GM23338 (cell line): ENCODE measurements around the gene ANKS1B. TPM values are rescaled to one million over a fixed set of nuclear protein-coding genes. Genes with fewer than 3 reads are reported as not detected.
"Not testable (repeated sequence)": the region's sequence is repeated elsewhere in the genome, so short reads cannot be mapped to it uniquely, and the experiment has no call there.

Source experiments
- ATAC-seq: fragments of 200-7000 bp; cut with Tn5 transposase; 3 replicates; pipeline ENCODE4 v1.9.1; 2020
- DNase-seq: peaks from one replicate; pipeline ENCODE4 v3.0.0-alpha.2; 2015; ENCODE audit warnings: low spot score
- H2AFZ ChIP-seq: fragments of 200-600 bp; sonication (generic); 2 replicates; pipeline ENCODE4 v1.8.0; 2016; ENCODE audit warnings: antibody characterized with exemption, mild to moderate bottlenecking, moderate library complexity
- H3F3A ChIP-seq: fragments of 200-600 bp; sonication (generic); replicated peaks from 2 replicates; pipeline ENCODE4 v1.8.0; 2017; ENCODE audit warnings: antibody characterized with exemption, mixed run types, low read depth
- H3K27ac ChIP-seq: fragments of 200-600 bp; sonication (generic); 2 replicates; pipeline ENCODE4 v1.6.1; 2016; ENCODE audit warnings: low read depth
- H3K27me3 ChIP-seq: fragments of 200-600 bp; sonication (generic); 2 replicates; pipeline ENCODE4 v1.8.0; 2016; ENCODE audit warnings: mild to moderate bottlenecking, mixed run types, moderate library complexity; ENCODE audit not compliant: insufficient read depth
- H3K36me3 ChIP-seq: fragments of 200-600 bp; sonication (generic); 2 replicates; pipeline ENCODE4 v1.8.0; 2016; ENCODE audit warnings: mild to moderate bottlenecking; ENCODE audit not compliant: insufficient read depth
- H3K4me1 ChIP-seq: fragments of 200-600 bp; sonication (generic); 2 replicates; pipeline ENCODE4 v1.8.0; 2016; ENCODE audit warnings: mild to moderate bottlenecking, moderate library complexity; ENCODE audit not compliant: insufficient read depth
- H3K4me2 ChIP-seq: fragments of 200-600 bp; sonication (generic); 2 replicates; pipeline ENCODE4 v1.7.1; 2017; ENCODE audit warnings: mixed run types
- H3K4me3 ChIP-seq: fragments of 200-600 bp; sonication (generic); 2 replicates; pipeline ENCODE4 v1.6.1; 2016; ENCODE audit warnings: mixed run types
- H3K79me2 ChIP-seq: fragments of 200-600 bp; sonication (generic); replicated peaks from 2 replicates; pipeline ENCODE4 v1.8.0; 2017; ENCODE audit warnings: mild to moderate bottlenecking; ENCODE audit not compliant: insufficient read depth
- H3K9me2 ChIP-seq: fragments of 200-600 bp; sonication (generic); 2 replicates; pipeline ENCODE4 v1.8.0; 2017; ENCODE audit not compliant: insufficient read depth
- H4K20me1 ChIP-seq: fragments of 200-600 bp; sonication (generic); replicated peaks from 2 replicates; pipeline ENCODE4 v1.8.0; 2017; ENCODE audit warnings: mild to moderate bottlenecking; ENCODE audit not compliant: insufficient read depth
- H3K27ac Mint-ChIP-seq: 2 replicates; pipeline ENCODE4 v1.8.0; 2020; ENCODE audit warnings: inconsistent platforms, mild to moderate bottlenecking, moderate library complexity, mixed read lengths
- H3K27me3 Mint-ChIP-seq: 3 replicates; pipeline ENCODE4 v1.8.0; 2022; ENCODE audit warnings: low read depth, mild to moderate bottlenecking, moderate library complexity, mixed read lengths, inconsistent platforms; ENCODE audit not compliant: insufficient read depth, poor library complexity
- H3K36me3 Mint-ChIP-seq: 3 replicates; pipeline ENCODE4 v1.8.0; 2021; ENCODE audit warnings: low read depth, mild to moderate bottlenecking, inconsistent platforms, moderate library complexity, mixed read lengths
- H3K4me1 Mint-ChIP-seq: 3 replicates; pipeline ENCODE4 v1.8.0; 2020; ENCODE audit warnings: mild to moderate bottlenecking, inconsistent platforms, mixed read lengths
- H3K4me3 Mint-ChIP-seq: 3 replicates; pipeline ENCODE4 v1.8.0; 2021; ENCODE audit warnings: moderate library complexity, mild to moderate bottlenecking, inconsistent platforms, mixed read lengths
- H3K9me3 Mint-ChIP-seq: 3 replicates; pipeline ENCODE4 v1.8.0; 2020; ENCODE audit warnings: moderate library complexity, mild to moderate bottlenecking, inconsistent platforms, mixed read lengths
- NANOG ChIP-seq: IDR thresholded peaks from 2 replicates; pipeline ENCODE4 v1.6.1; 2016; ENCODE audit warnings: antibody characterized with exemption, borderline replicate concordance
- REST ChIP-seq: IDR thresholded peaks from one replicate; pipeline ENCODE4 v1.6.1; 2018; ENCODE audit warnings: antibody characterized with exemption; ENCODE audit not compliant: unreplicated experiment
- ZNF462 ChIP-seq: fragments of 250-450 bp; sonication (Bioruptor Pico); IDR thresholded peaks from 2 replicates; pipeline ENCODE4 v1.5.0; 2020; ENCODE audit warnings: mild to moderate bottlenecking, moderate library complexity
- polyA plus RNA-seq: library from polyadenylated mRNA; unstranded; fragments of >200 nt; fragmentation: Nextera tagmentation; extraction: Ambion mirVana; gene quantifications from 2 replicates; pipeline ENCODE4 v1.2.1, GENCODE V29; 2016
- total RNA-seq: library from RNA; depleted of rRNA; stranded (reverse); fragments of >200 nt; shearing (Covaris generic); gene quantifications from 2 replicates; pipeline ENCODE4 v1.2.3, GENCODE V29; 2014

The ANKS1B gene
- total and polyA plus RNA-seq, 2 experiments from 2014 or later = 4.3 to 5.8 TPM

GRCh38 chr12:99035803-99036202 is 948.9 kb downstream of the ANKS1B start (continued):
- TF ChIP-seq ZNF462 (CRISPR knock-in tag) (no peak), NANOG (no peak), REST (no peak)

GRCh38 chr12:99034201-99034600 is 950.5 kb downstream of the ANKS1B start:
- H4K20me1 ChIP-seq, H3K4me1 ChIP-seq, H3K9me2 ChIP-seq, H3F3A ChIP-seq, H3K27me3 Mint-ChIP-seq, H3K4me3 ChIP-seq, H2AFZ ChIP-seq, H3K79me2 ChIP-seq, H3K4me2 ChIP-seq, DNase-seq, H3K27me3 ChIP-seq, ATAC-seq, H3K36me3 ChIP-seq, H3K4me3 Mint-ChIP-seq, H3K27ac ChIP-seq, H3K4me1 Mint-ChIP-seq, H3K27ac Mint-ChIP-seq: not testable (repeated sequence)
- peaks cover 24% of the 10 kb centered on the region for H3K36me3 Mint-ChIP-seq
- peaks cover 14% of the 10 kb centered on the region for H3K9me3 Mint-ChIP-seq
